ENCODE measurements around the gene SLC4A4. TPM values are rescaled to one million over a fixed set of nuclear protein-coding genes. Genes with fewer than 3 reads are reported as not detected.

SLC4A4 gene
- total RNA-seq, 1 experiment from 2014 or later: 0.92 TPM

- H3K23ac ChIP-seq (ENCODE audit: insufficient read length, low read depth, low read length): no peak overlapping the region
- no peak for DNase-seq
- H2BK20ac ChIP-seq (ENCODE audit: low read depth, low read length, poor library complexity, severe bottlenecking): no peak overlapping the region
- H3K9ac ChIP-seq (ENCODE audit: extremely low read depth, insufficient read length, low read length): no peak overlapping the region
- H4K91ac ChIP-seq (ENCODE audit: insufficient read length, low read depth, low read length): no peak overlapping the region
- H3K9me3 ChIP-seq (ENCODE audit: control insufficient read depth, low read depth, low read length): no peaks in the 10 kb centered on the region
- no peak overlapping the region for H3K56ac ChIP-seq (ENCODE audit: insufficient read length, low read depth, low read length)
- no peaks in the 10 kb centered on the region for H4K20me1 ChIP-seq (ENCODE audit: control insufficient read depth, insufficient read depth, insufficient read length)
- no peaks in the 10 kb centered on the region for H3K4me1 ChIP-seq (ENCODE audit: insufficient read depth, low read length)
- H2BK15ac ChIP-seq (ENCODE audit: low read depth, low read length): no peak overlapping the region
- H3K4me1 Mint-ChIP-seq: no peaks in the 10 kb centered on the region
- no peaks in the 10 kb centered on the region for H3K23me2 ChIP-seq (ENCODE audit: insufficient read length, low read depth, low read length, poor library complexity, severe bottlenecking)
- WGBS (ENCODE audit: extremely low coverage, insufficient read length, low lambda C conversion rate): no CpG with 5 or more reads among the region's 4 CpGs
- no peak overlapping the region for H3K18ac ChIP-seq (ENCODE audit: insufficient read length, low read depth, low read length)
- H2AK5ac ChIP-seq (ENCODE audit: insufficient read length, low read length): no peak overlapping the region
- H2BK120ac ChIP-seq (ENCODE audit: low read depth, low read length, poor library complexity, severe bottlenecking): no peak overlapping the region
- no peak overlapping the region for H3K4me3 Mint-ChIP-seq
- no peaks in the 10 kb centered on the region for H3K27me3 ChIP-seq (ENCODE audit: insufficient read depth, low read length)
- no peaks in the 10 kb centered on the region for H3K9me3 Mint-ChIP-seq
- no peak overlapping the region for H2BK5ac ChIP-seq (ENCODE audit: insufficient read length, low read length)
- H3K4ac ChIP-seq (ENCODE audit: low read depth, low read length): no peak overlapping the region
- H3K79me1 ChIP-seq (ENCODE audit: insufficient read depth, low read depth, low read length, poor library complexity, severe bottlenecking): no peaks in the 10 kb centered on the region
- TF ChIP-seq, protein P1, sequence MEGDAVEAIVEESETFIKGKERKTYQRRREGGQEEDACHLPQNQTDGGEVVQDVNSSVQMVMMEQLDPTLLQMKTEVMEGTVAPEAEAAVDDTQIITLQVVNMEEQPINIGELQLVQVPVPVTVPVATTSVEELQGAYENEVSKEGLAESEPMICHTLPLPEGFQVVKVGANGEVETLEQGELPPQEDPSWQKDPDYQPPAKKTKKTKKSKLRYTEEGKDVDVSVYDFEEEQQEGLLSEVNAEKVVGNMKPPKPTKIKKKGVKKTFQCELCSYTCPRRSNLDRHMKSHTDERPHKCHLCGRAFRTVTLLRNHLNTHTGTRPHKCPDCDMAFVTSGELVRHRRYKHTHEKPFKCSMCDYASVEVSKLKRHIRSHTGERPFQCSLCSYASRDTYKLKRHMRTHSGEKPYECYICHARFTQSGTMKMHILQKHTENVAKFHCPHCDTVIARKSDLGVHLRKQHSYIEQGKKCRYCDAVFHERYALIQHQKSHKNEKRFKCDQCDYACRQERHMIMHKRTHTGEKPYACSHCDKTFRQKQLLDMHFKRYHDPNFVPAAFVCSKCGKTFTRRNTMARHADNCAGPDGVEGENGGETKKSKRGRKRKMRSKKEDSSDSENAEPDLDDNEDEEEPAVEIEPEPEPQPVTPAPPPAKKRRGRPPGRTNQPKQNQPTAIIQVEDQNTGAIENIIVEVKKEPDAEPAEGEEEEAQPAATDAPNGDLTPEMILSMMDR (conservative IDR thresholded peaks at IDR 0.05): no peak
- no peak overlapping the region for H3T11ph ChIP-seq (ENCODE audit: low read length)
- H3K36me3 Mint-ChIP-seq (ENCODE audit: insufficient read depth in 1 of 3, low read depth in 3 of 3): no peaks in the 10 kb centered on the region
- H4K8ac ChIP-seq (replicated peaks; ENCODE audit: insufficient read length, low read depth, low read length): no peak overlapping the region
- H2BK12ac ChIP-seq (ENCODE audit: insufficient read length, low read depth, low read length): no peak overlapping the region
- H2AFZ ChIP-seq (ENCODE audit: low read length): no peak overlapping the region
- H3K27ac Mint-ChIP-seq: no peak overlapping the region
- H3K4me2 ChIP-seq (ENCODE audit: insufficient read depth, insufficient read length, low read length): no peak overlapping the region
- H3K79me2 ChIP-seq (ENCODE audit: insufficient read depth, low read length): no peaks in the 10 kb centered on the region
- H3K14ac ChIP-seq (ENCODE audit: insufficient read depth, low read length): no peak overlapping the region
- H3K27ac ChIP-seq (ENCODE audit: insufficient read length, low read depth, low read length): no peak overlapping the region
- no peaks in the 10 kb centered on the region for H3K27me3 Mint-ChIP-seq (ENCODE audit: low read depth)
- no peak overlapping the region for H4K5ac ChIP-seq (ENCODE audit: insufficient read length, low read depth, low read length)
Observed at GRCh38 chr4:71473541-71474240, 134.9 kb downstream of the SLC4A4 start.

Measured in H9 (cell line).